ENCODE data around the gene MTHFD1L. TPM values are rescaled to one million over a fixed set of nuclear protein-coding genes. Genes with fewer than 3 reads are reported as not detected.

Gene MTHFD1L
- polyA plus RNA-seq, 3 donors = 0.25 to 1.3 (median 0.39) TPM

GRCh38 chr6:151078655-151079054 is 213.2 kb downstream of the MTHFD1L start:
- Mint-ChIP-seq H3K27me3 (ENCODE audit: low read depth in 3 of 3) (no peaks in the 10 kb centered on the region), H3K4me1 (no peaks in the 10 kb centered on the region), H3K36me3 (no peaks in the 10 kb centered on the region), H3K27ac (peak overlapping the region in 2 of 7 donors; percentile 19 to 30), H3K4me3 (no peak overlapping the region), H3K9me3 (peaks cover 0 to 17% (median 8%) of the 10 kb centered on the region in 7 donors)
- H3K4me1 ChIP-seq (ENCODE audit: control insufficient read depth in 1 of 2, insufficient read depth in 2 of 2, low read length in 2 of 2) = no peaks in the 10 kb centered on the region
- no peak overlapping the region for H3K9ac ChIP-seq (ENCODE audit: insufficient read depth, low read length, poor library complexity, severe bottlenecking)
- no peak overlapping the region for H3K4me3 ChIP-seq (replicated peaks in 1 of 3; ENCODE audit: low read depth in 2 of 3, low read length in 3 of 3)
- H3K36me3 ChIP-seq (replicated peaks in 1 of 2; ENCODE audit: control insufficient read depth in 1 of 2, insufficient read depth in 2 of 2, low read length in 2 of 2) = no peaks in the 10 kb centered on the region
- H3K4me2 ChIP-seq (replicated peaks; ENCODE audit: extremely low read depth, low read length, poor library complexity, severe bottlenecking) = no peak overlapping the region
- no peak for TF ChIP-seq CTCF (IDR thresholded peaks at IDR 0.05)
- intact Hi-C loops (cut with micrococcal nuclease) = no loop called here
- DNase-seq = no peak
- H3K27ac ChIP-seq (ENCODE audit: low read depth in 1 of 2, low read length in 2 of 2) = no peak overlapping the region
- no peaks in the 10 kb centered on the region for H3K27me3 ChIP-seq (ENCODE audit: control insufficient read depth in 2 of 2, insufficient read depth in 2 of 2, low read length in 2 of 2)
- H4K20me1 ChIP-seq (ENCODE audit: insufficient read depth, low read length) = no peaks in the 10 kb centered on the region
- H2AFZ ChIP-seq (ENCODE audit: insufficient read depth, low read depth, low read length, poor library complexity, severe bottlenecking) = no peak overlapping the region
- H3K79me2 ChIP-seq (ENCODE audit: insufficient read depth, low read length) = no peaks in the 10 kb centered on the region
- peaks cover 0 to 8% of the 10 kb centered on the region in 2 donors for H3K9me3 ChIP-seq (replicated peaks in 1 of 2; ENCODE audit: control insufficient read depth in 1 of 2, insufficient read depth in 1 of 2, low read length in 2 of 2)
- WGBS (ENCODE audit: insufficient coverage) = 98% methylated on average over 5 of the region's 6 CpGs

GRCh38 chr6:151081656-151082055 is 216.2 kb downstream of the MTHFD1L start:
- Histone ChIP-seq H3K4me2 (replicated peaks; ENCODE audit: extremely low read depth, low read length, poor library complexity, severe bottlenecking) (no peak overlapping the region), H3K27ac (ENCODE audit: low read depth in 1 of 2, low read length in 2 of 2) (no peak overlapping the region), H3K9me3 (replicated peaks in 1 of 2; ENCODE audit: control insufficient read depth in 1 of 2, insufficient read depth in 1 of 2, low read length in 2 of 2) (peaks cover 0 to 3% of the 10 kb centered on the region in 2 donors), H3K79me2 (ENCODE audit: insufficient read depth, low read length) (no peaks in the 10 kb centered on the region), H3K4me1 (ENCODE audit: control insufficient read depth in 1 of 2, insufficient read depth in 2 of 2, low read length in 2 of 2) (no peaks in the 10 kb centered on the region), H3K4me3 (replicated peaks in 1 of 3; ENCODE audit: low read depth in 2 of 3, low read length in 3 of 3) (no peak overlapping the region), H4K20me1 (ENCODE audit: insufficient read depth, low read length) (no peaks in the 10 kb centered on the region), H3K9ac (ENCODE audit: insufficient read depth, low read length, poor library complexity, severe bottlenecking) (no peak overlapping the region), H2AFZ (ENCODE audit: insufficient read depth, low read depth, low read length, poor library complexity, severe bottlenecking) (no peak overlapping the region), H3K36me3 (replicated peaks in 1 of 2; ENCODE audit: control insufficient read depth in 1 of 2, insufficient read depth in 2 of 2, low read length in 2 of 2) (no peaks in the 10 kb centered on the region), H3K27me3 (ENCODE audit: control insufficient read depth in 2 of 2, insufficient read depth in 2 of 2, low read length in 2 of 2) (no peaks in the 10 kb centered on the region)
- no peak overlapping the region for H3K4me3 Mint-ChIP-seq
- TF ChIP-seq CTCF (IDR thresholded peaks at IDR 0.05) = no peak
- no peaks in the 10 kb centered on the region for H3K36me3 Mint-ChIP-seq
- intact Hi-C loops (cut with micrococcal nuclease) = no loop called here
- peaks cover 0 to 14% (median 4%) of the 10 kb centered on the region in 7 donors for H3K9me3 Mint-ChIP-seq
- WGBS (ENCODE audit: insufficient coverage) = 69% methylated on average over 3 of the region's 4 CpGs
- DNase-seq = no peak
- H3K4me1 Mint-ChIP-seq = no peaks in the 10 kb centered on the region
- H3K27ac Mint-ChIP-seq = no peak overlapping the region
- no peaks in the 10 kb centered on the region for H3K27me3 Mint-ChIP-seq (ENCODE audit: low read depth in 3 of 3)

Data from CD14-positive monocyte (primary cell).